MCF 10A (cell line): ENCODE results near the gene PARD3B. TPM values are rescaled to one million over a fixed set of nuclear protein-coding genes. Genes with fewer than 3 reads are reported as not detected.

Experiments used
- BruUV-seq: library from RNA; stranded (reverse); fragments of 400-500 nt; replicated peaks from 2 replicates; lab custom pipeline; 2021; lab: Mats Ljungman, UMichigan
- CTCF ChIA-PET: fragments of 300-600 bp; sonication (Branson Sonifier 250); formaldehyde crosslinking; extraction: SDS; loops from one replicate; lab custom pipeline; 2021; ENCODE audit warnings: antibody characterized with exemption, inconsistent platforms; lab: Yijun Ruan, JAX
- POLR2A ChIA-PET: fragments of 300-600, 350-650 bp; sonication (Branson Sonifier 250); formaldehyde crosslinking; extraction: SDS; loops from one replicate; lab custom pipeline; 2020; ENCODE audit warnings: antibody characterized with exemption, inconsistent platforms; lab: Yijun Ruan, JAX
- DNase-seq: peaks from one replicate; pipeline ENCODE4 v3.0.0-alpha.2; 2018; ENCODE audit not compliant: unreplicated experiment
- H3K27ac Mint-ChIP-seq: one replicate; pipeline ENCODE4 v1.8.0; 2022; ENCODE audit warnings: mild to moderate bottlenecking, low read depth, mixed read lengths; ENCODE audit not compliant: unreplicated experiment
- H3K27me3 Mint-ChIP-seq: one replicate; pipeline ENCODE4 v1.8.0; 2022; ENCODE audit warnings: mixed read lengths; ENCODE audit not compliant: insufficient read depth, unreplicated experiment
- H3K36me3 Mint-ChIP-seq: one replicate; pipeline ENCODE4 v1.8.0; 2022; ENCODE audit warnings: mild to moderate bottlenecking, moderate library complexity, mixed read lengths; ENCODE audit not compliant: insufficient read depth, unreplicated experiment
- H3K4me1 Mint-ChIP-seq: one replicate; pipeline ENCODE4 v1.8.0; 2022; ENCODE audit warnings: mixed read lengths; ENCODE audit not compliant: insufficient read depth, unreplicated experiment
- H3K4me3 Mint-ChIP-seq: one replicate; pipeline ENCODE4 v1.8.0; 2022; ENCODE audit warnings: mild to moderate bottlenecking, moderate library complexity, mixed read lengths; ENCODE audit not compliant: unreplicated experiment
- H3K9me3 Mint-ChIP-seq: one replicate; pipeline ENCODE4 v1.8.0; 2022; ENCODE audit warnings: mixed read lengths; ENCODE audit not compliant: unreplicated experiment
- CTCF ChIP-seq: fragments of 200-600 bp; IDR thresholded peaks from one replicate; pipeline ENCODE4 v1.8.0; 2022; ENCODE audit warnings: antibody characterized with exemption, mild to moderate bottlenecking; ENCODE audit not compliant: unreplicated experiment
- intact Hi-C: fragments of 100-400 bp; cut with micrococcal nuclease; formaldehyde crosslinking; loops from 2 replicates; pipeline ENCODE4 v1.14.1; 2022
- total RNA-seq: library from RNA; stranded (reverse); gene quantifications from 2 replicates; pipeline ENCODE4 v1.2.3, GENCODE V29; 2022

Gene PARD3B
- total RNA-seq, 1 experiment from 2014 or later: 11.6 TPM

GRCh38 chr2:205069928-205070327 lies 524.7 kb downstream of the PARD3B start:
- Mint-ChIP-seq H3K9me3 (no peaks in the 10 kb centered on the region), H3K36me3 (no peaks in the 10 kb centered on the region), H3K4me1 (no peaks in the 10 kb centered on the region), H3K4me3 (no peak overlapping the region), H3K27ac (no peak overlapping the region), H3K27me3 (no peaks in the 10 kb centered on the region)
- ChIA-PET POLR2A (no interaction called here), CTCF (interaction anchor here (0.7 kb wide), 1 partner anchor 1007 kb away, joined by 3 read pairs; no protein-coding TSS in a partner anchor)
- TF ChIP-seq CTCF: no peak
- DNase-seq: no peak
- intact Hi-C loops: no loop called here
- no TSS peak for BruUV-seq

GRCh38 chr2:205070889-205071288 lies 525.6 kb downstream of the PARD3B start:
- Mint-ChIP-seq H3K4me3 (no peak overlapping the region), H3K9me3 (no peaks in the 10 kb centered on the region), H3K27ac (no peak overlapping the region), H3K4me1 (no peaks in the 10 kb centered on the region), H3K36me3 (no peaks in the 10 kb centered on the region), H3K27me3 (no peaks in the 10 kb centered on the region)
- ChIA-PET POLR2A (no interaction called here), CTCF (interaction anchor here (0.7 kb wide), 2 partner anchors 22 to 48 kb away, joined by 3 read pairs; no protein-coding TSS in a partner anchor)
- intact Hi-C loops: no loop called here
- TF ChIP-seq CTCF: no peak
- BruUV-seq: no TSS peak
- DNase-seq: no peak

GRCh38 chr2:205073433-205074020 lies 528.3 kb downstream of the PARD3B start:
- Mint-ChIP-seq H3K9me3 (no peaks in the 10 kb centered on the region), H3K27me3 (no peaks in the 10 kb centered on the region), H3K4me1 (no peaks in the 10 kb centered on the region), H3K4me3 (no peak overlapping the region), H3K27ac (no peak overlapping the region), H3K36me3 (no peaks in the 10 kb centered on the region)
- ChIA-PET POLR2A (interaction anchor here (0.6 kb wide), 1 partner anchor 114 kb away, joined by 3 read pairs; no protein-coding TSS in a partner anchor), CTCF (interaction anchor here (0.5 kb wide), 1 partner anchor 424 kb away, joined by 3 read pairs; no protein-coding TSS in a partner anchor)
- no TSS peak for BruUV-seq
- intact Hi-C loops: no loop called here
- DNase-seq: no peak
- TF ChIP-seq CTCF: no peak

GRCh38 chr2:205076405-205076804 lies 531.1 kb downstream of the PARD3B start:
- H3K4me3 Mint-ChIP-seq: no peak overlapping the region
- H3K36me3 Mint-ChIP-seq: no peaks in the 10 kb centered on the region
- H3K4me1 Mint-ChIP-seq: no peaks in the 10 kb centered on the region
- CTCF ChIA-PET: no interaction called here
- BruUV-seq: no TSS peak
- intact Hi-C loops: no loop called here
- H3K27ac Mint-ChIP-seq: no peak overlapping the region
- DNase-seq: no peak
- no peaks in the 10 kb centered on the region for H3K9me3 Mint-ChIP-seq
- H3K27me3 Mint-ChIP-seq: no peaks in the 10 kb centered on the region
- no peak for TF ChIP-seq CTCF
- POLR2A ChIA-PET: no interaction called here
